HCT116 (cell line): ENCODE measurements around the gene PNO1.

Experiments
- CBX3 ChIP-seq: IDR thresholded peaks from 2 replicates; pipeline ENCODE4 v1.6.1; 2012; ENCODE audit warnings: low read depth
- ELF1 ChIP-seq: IDR thresholded peaks from 2 replicates; pipeline ENCODE4 v1.6.1; 2012; ENCODE audit warnings: low read depth, borderline replicate concordance
- EZH2 ChIP-seq: fragments of 200-600 bp; sonication (generic); IDR thresholded peaks from 2 replicates; pipeline ENCODE4 v1.6.1; 2017; ENCODE audit warnings: antibody characterized with exemption, mixed run types
- EZH2phosphoT487 ChIP-seq: fragments of 200-600 bp; IDR thresholded peaks from 2 replicates; pipeline ENCODE4 v1.6.1; 2018; ENCODE audit warnings: antibody characterized with exemption, borderline replicate concordance
- JUND ChIP-seq: IDR thresholded peaks from 2 replicates; pipeline ENCODE4 v1.6.1; 2012
- POLR2AphosphoS5 ChIP-seq: IDR thresholded peaks from 2 replicates; pipeline ENCODE4 v1.6.1; 2011; ENCODE audit warnings: mild to moderate bottlenecking, low read depth, low read length, moderate library complexity
- RAD21 ChIP-seq: IDR thresholded peaks from 2 replicates; pipeline ENCODE4 v1.6.1; 2012; ENCODE audit warnings: low read depth, mild to moderate bottlenecking
- YY1 ChIP-seq: IDR thresholded peaks from 2 replicates; pipeline ENCODE4 v1.6.1; 2011; ENCODE audit warnings: low read length, low read depth, moderate library complexity, mild to moderate bottlenecking; ENCODE audit not compliant: insufficient replicate concordance; ENCODE audit errors: extremely low read depth
- TF ChIP-seq, protein P1 (sequence below), 3 experiments: fragments of 200-600 bp in 1 of 3; sonication (generic) in 1 of 3; IDR thresholded peaks in 2 of 3; conservative IDR thresholded peaks in 1 of 3; 2 replicates each; pipeline ENCODE4 v1.5.1; 2012 to 2017; ENCODE audit warnings: low read depth in 2 of 3, low read length in 2 of 3, antibody characterized with exemption in 1 of 3, borderline replicate concordance in 1 of 3, control low read depth in 1 of 3, mild to moderate bottlenecking in 1 of 3, mixed read lengths in 1 of 3, mixed run types in 1 of 3, moderate library complexity in 1 of 3; ENCODE audit not compliant: insufficient read depth in 1 of 3
- TF ChIP-seq, protein P2 (sequence below): IDR thresholded peaks from 2 replicates; pipeline ENCODE4 v1.6.1; 2012; ENCODE audit warnings: low read depth
- TF ChIP-seq, protein P3 (sequence below): IDR thresholded peaks from 2 replicates; pipeline ENCODE4 v1.6.1; 2012

DNA sequence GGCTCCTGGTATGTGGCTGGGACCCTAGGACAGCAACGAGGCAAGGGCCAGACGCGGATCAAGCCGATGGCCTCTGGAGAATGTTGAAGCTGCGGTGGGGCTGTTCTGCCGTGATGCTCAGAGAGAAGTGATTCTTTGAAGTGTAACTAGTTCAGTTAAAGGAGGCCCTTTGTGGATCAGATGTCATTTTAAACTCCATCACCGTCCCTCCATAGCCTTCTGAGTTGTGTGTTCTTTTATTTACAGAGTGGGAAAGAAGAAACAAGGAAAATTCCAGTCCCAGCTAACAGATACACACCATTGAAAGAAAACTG is 403 bp downstream of the PNO1 start:
- TF ChIP-seq, protein P1, sequence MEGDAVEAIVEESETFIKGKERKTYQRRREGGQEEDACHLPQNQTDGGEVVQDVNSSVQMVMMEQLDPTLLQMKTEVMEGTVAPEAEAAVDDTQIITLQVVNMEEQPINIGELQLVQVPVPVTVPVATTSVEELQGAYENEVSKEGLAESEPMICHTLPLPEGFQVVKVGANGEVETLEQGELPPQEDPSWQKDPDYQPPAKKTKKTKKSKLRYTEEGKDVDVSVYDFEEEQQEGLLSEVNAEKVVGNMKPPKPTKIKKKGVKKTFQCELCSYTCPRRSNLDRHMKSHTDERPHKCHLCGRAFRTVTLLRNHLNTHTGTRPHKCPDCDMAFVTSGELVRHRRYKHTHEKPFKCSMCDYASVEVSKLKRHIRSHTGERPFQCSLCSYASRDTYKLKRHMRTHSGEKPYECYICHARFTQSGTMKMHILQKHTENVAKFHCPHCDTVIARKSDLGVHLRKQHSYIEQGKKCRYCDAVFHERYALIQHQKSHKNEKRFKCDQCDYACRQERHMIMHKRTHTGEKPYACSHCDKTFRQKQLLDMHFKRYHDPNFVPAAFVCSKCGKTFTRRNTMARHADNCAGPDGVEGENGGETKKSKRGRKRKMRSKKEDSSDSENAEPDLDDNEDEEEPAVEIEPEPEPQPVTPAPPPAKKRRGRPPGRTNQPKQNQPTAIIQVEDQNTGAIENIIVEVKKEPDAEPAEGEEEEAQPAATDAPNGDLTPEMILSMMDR (IDR thresholded peaks at IDR 0.05 in 2 of 3, conservative IDR thresholded peaks at IDR 0.05 in 1 of 3; ENCODE audit: borderline replicate concordance in 1 of 3, insufficient read depth in 1 of 3, low read depth in 2 of 3, low read length in 2 of 3), result no peak
- TF ChIP-seq, protein P2, sequence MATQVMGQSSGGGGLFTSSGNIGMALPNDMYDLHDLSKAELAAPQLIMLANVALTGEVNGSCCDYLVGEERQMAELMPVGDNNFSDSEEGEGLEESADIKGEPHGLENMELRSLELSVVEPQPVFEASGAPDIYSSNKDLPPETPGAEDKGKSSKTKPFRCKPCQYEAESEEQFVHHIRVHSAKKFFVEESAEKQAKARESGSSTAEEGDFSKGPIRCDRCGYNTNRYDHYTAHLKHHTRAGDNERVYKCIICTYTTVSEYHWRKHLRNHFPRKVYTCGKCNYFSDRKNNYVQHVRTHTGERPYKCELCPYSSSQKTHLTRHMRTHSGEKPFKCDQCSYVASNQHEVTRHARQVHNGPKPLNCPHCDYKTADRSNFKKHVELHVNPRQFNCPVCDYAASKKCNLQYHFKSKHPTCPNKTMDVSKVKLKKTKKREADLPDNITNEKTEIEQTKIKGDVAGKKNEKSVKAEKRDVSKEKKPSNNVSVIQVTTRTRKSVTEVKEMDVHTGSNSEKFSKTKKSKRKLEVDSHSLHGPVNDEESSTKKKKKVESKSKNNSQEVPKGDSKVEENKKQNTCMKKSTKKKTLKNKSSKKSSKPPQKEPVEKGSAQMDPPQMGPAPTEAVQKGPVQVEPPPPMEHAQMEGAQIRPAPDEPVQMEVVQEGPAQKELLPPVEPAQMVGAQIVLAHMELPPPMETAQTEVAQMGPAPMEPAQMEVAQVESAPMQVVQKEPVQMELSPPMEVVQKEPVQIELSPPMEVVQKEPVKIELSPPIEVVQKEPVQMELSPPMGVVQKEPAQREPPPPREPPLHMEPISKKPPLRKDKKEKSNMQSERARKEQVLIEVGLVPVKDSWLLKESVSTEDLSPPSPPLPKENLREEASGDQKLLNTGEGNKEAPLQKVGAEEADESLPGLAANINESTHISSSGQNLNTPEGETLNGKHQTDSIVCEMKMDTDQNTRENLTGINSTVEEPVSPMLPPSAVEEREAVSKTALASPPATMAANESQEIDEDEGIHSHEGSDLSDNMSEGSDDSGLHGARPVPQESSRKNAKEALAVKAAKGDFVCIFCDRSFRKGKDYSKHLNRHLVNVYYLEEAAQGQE, result no peak
- TF ChIP-seq JUND (no peak), CBX3 (no peak), EZH2 (no peak), ELF1 (no peak), POLR2AphosphoS5 (no peak), EZH2phosphoT487 (no peak), RAD21 (no peak), YY1 (no peak)
- TF ChIP-seq, protein P3, sequence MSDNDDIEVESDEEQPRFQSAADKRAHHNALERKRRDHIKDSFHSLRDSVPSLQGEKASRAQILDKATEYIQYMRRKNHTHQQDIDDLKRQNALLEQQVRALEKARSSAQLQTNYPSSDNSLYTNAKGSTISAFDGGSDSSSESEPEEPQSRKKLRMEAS, result no peak
